Measurements from ENCODE around the gene PAPSS2.

Gene PAPSS2

GRCh38 chr10:87669752-87670151 is 10.1 kb downstream of the PAPSS2 start:
- no peak for DNase-seq (ENCODE audit: low read depth)
- no peak overlapping the region for H3K4me3 ChIP-seq (ENCODE audit: low read depth, low read length)
- TF ChIP-seq CTCF (IDR thresholded peaks at IDR 0.05; ENCODE audit: control insufficient read depth, extremely low read depth, insufficient read depth) = no peak

GRCh38 chr10:87670586-87670985 is 10.9 kb downstream of the PAPSS2 start:
- H3K4me3 ChIP-seq (ENCODE audit: low read depth, low read length) = no peak overlapping the region
- no peak for TF ChIP-seq CTCF (IDR thresholded peaks at IDR 0.05; ENCODE audit: control insufficient read depth, extremely low read depth, insufficient read depth)
- DNase-seq (ENCODE audit: low read depth) = no peak

GRCh38 chr10:87671139-87671815 is 11.6 kb downstream of the PAPSS2 start:
- no peak overlapping the region for H3K4me3 ChIP-seq (ENCODE audit: low read depth, low read length)
- TF ChIP-seq CTCF (IDR thresholded peaks at IDR 0.05; ENCODE audit: control insufficient read depth, extremely low read depth, insufficient read depth) = no peak
- DNase-seq (ENCODE audit: low read depth) = no peak

GRCh38 chr10:87672551-87672950 is 12.9 kb downstream of the PAPSS2 start:
- no peak for DNase-seq (ENCODE audit: low read depth)
- TF ChIP-seq CTCF (IDR thresholded peaks at IDR 0.05; ENCODE audit: control insufficient read depth, extremely low read depth, insufficient read depth) = no peak
- no peak overlapping the region for H3K4me3 ChIP-seq (ENCODE audit: low read depth, low read length)

GRCh38 chr10:87674943-87675342 is 15.3 kb downstream of the PAPSS2 start:
- TF ChIP-seq CTCF (IDR thresholded peaks at IDR 0.05; ENCODE audit: control insufficient read depth, extremely low read depth, insufficient read depth) = no peak
- no peak for DNase-seq (ENCODE audit: low read depth)
- no peak overlapping the region for H3K4me3 ChIP-seq (ENCODE audit: low read depth, low read length)

- TF ChIP-seq CTCF (IDR thresholded peaks at IDR 0.05; ENCODE audit: control insufficient read depth, extremely low read depth, insufficient read depth) = no peak
Observed at GRCh38 chr10:87675396-87676376, 16.0 kb downstream of the PAPSS2 start.

More at GRCh38 chr10:87675396-87676376, 16.0 kb downstream of the PAPSS2 start:
- no peak overlapping the region for H3K4me3 ChIP-seq (ENCODE audit: low read depth, low read length)
- DNase-seq (ENCODE audit: low read depth) = no peak

All from LNCaP clone FGC (cell line).